Mucosa of rectum (tissue), 2 donors: ENCODE measurements around the gene BCL2L11.
A peak's percentile ranks its signal among the peaks of the same experiment; 100 is the strongest.

Source experiments
- H3K27ac ChIP-seq, 2 donors: one replicate each; pipeline ENCODE4 v1.7.0; 2013; ENCODE audit warnings: inconsistent platforms in 2 of 2, low read depth in 2 of 2, low read length in 2 of 2
- H3K27me3 ChIP-seq, 2 donors: one replicate each; pipeline ENCODE4 v1.7.0; 2013; ENCODE audit warnings: low read length in 2 of 2; ENCODE audit not compliant: control insufficient read depth in 2 of 2, insufficient read depth in 2 of 2
- H3K36me3 ChIP-seq, 2 donors: one replicate each; pipeline ENCODE4 v1.7.0; 2013; ENCODE audit warnings: low read length in 2 of 2; ENCODE audit not compliant: control insufficient read depth in 2 of 2, insufficient read depth in 2 of 2
- H3K4me1 ChIP-seq, 2 donors: one replicate each; pipeline ENCODE4 v1.7.0; 2013; ENCODE audit warnings: low read length in 2 of 2, mild to moderate bottlenecking in 1 of 2; ENCODE audit not compliant: control insufficient read depth in 2 of 2, insufficient read depth in 2 of 2
- H3K4me3 ChIP-seq, 2 donors: one replicate each; pipeline ENCODE4 v1.7.0; 2013; ENCODE audit warnings: low read length in 2 of 2
- H3K9ac ChIP-seq, 2 donors: one replicate each; pipeline ENCODE4 v1.7.0; 2013; ENCODE audit warnings: low read length in 2 of 2, low read depth in 1 of 2, mild to moderate bottlenecking in 1 of 2
- H3K9me3 ChIP-seq, 2 donors: one replicate each; pipeline ENCODE4 v1.7.0; 2013; ENCODE audit warnings: low read length in 2 of 2; ENCODE audit not compliant: control insufficient read depth in 2 of 2
- donor health status: healthy.
- donor health status: Normal muscosa, but diverticular disease.

Gene BCL2L11

GRCh38 chr2:111100765-111101162, 19.9 kb upstream of the BCL2L11 start:
- H3K4me1 ChIP-seq, result no peaks in the 10 kb centered on the region
- H3K27ac ChIP-seq, result no peak overlapping the region
- no peak overlapping the region for H3K9ac ChIP-seq
- no peaks in the 10 kb centered on the region for H3K36me3 ChIP-seq
- H3K4me3 ChIP-seq, result no peak overlapping the region
- H3K27me3 ChIP-seq, result no peaks in the 10 kb centered on the region
- H3K9me3 ChIP-seq, result no peaks in the 10 kb centered on the region

DNA sequence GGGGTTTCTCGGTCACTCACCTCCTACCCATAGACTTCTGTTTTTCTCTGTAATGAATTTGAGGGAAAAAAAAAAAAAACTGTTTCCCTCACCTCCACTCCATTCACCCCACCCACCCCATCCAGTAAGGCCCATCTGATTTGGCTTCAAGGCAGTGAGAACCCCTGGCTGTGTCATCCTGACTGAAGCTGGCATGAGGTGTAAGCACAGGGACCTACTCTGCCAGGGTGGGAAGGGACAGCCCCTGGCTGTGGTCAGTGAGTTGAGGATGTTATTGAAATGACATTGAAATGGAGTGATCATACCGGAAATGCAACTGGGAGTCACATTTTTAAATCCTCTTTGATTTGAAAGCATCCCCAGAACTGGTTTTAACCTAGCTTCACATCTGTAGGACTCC, 19.1 kb upstream of the BCL2L11 start:
- H3K9me3 ChIP-seq, result no peaks in the 10 kb centered on the region
- no peak overlapping the region for H3K4me3 ChIP-seq
- no peaks in the 10 kb centered on the region for H3K27me3 ChIP-seq
- H3K9ac ChIP-seq, result no peak overlapping the region
- H3K27ac ChIP-seq, result no peak overlapping the region
- no peaks in the 10 kb centered on the region for H3K36me3 ChIP-seq
- H3K4me1 ChIP-seq, result no peaks in the 10 kb centered on the region

GRCh38 chr2:111102216-111102615, 18.5 kb upstream of the BCL2L11 start:
- H3K27me3 ChIP-seq, result no peaks in the 10 kb centered on the region
- H3K9ac ChIP-seq, result no peak overlapping the region
- H3K36me3 ChIP-seq, result no peaks in the 10 kb centered on the region
- H3K27ac ChIP-seq, result no peak overlapping the region
- no peaks in the 10 kb centered on the region for H3K4me1 ChIP-seq
- H3K4me3 ChIP-seq, result no peak overlapping the region
- H3K9me3 ChIP-seq, result no peaks in the 10 kb centered on the region

- no peak overlapping the region for H3K4me3 ChIP-seq
- no peaks in the 10 kb centered on the region for H3K9me3 ChIP-seq
- no peaks in the 10 kb centered on the region for H3K4me1 ChIP-seq
- H3K9ac ChIP-seq, result no peak overlapping the region
- H3K27ac ChIP-seq, result no peak overlapping the region
- H3K27me3 ChIP-seq, result no peaks in the 10 kb centered on the region
- H3K36me3 ChIP-seq, result no peaks in the 10 kb centered on the region
Measured at GRCh38 chr2:111105926-111106325, 14.8 kb upstream of the BCL2L11 start.

GRCh38 chr2:111106706-111107105, 14.0 kb upstream of the BCL2L11 start:
- H3K36me3 ChIP-seq, result no peaks in the 10 kb centered on the region
- no peaks in the 10 kb centered on the region for H3K27me3 ChIP-seq
- no peaks in the 10 kb centered on the region for H3K9me3 ChIP-seq
- H3K4me1 ChIP-seq, result no peaks in the 10 kb centered on the region
- no peak overlapping the region for H3K27ac ChIP-seq
- no peak overlapping the region for H3K9ac ChIP-seq
- no peak overlapping the region for H3K4me3 ChIP-seq

DNA sequence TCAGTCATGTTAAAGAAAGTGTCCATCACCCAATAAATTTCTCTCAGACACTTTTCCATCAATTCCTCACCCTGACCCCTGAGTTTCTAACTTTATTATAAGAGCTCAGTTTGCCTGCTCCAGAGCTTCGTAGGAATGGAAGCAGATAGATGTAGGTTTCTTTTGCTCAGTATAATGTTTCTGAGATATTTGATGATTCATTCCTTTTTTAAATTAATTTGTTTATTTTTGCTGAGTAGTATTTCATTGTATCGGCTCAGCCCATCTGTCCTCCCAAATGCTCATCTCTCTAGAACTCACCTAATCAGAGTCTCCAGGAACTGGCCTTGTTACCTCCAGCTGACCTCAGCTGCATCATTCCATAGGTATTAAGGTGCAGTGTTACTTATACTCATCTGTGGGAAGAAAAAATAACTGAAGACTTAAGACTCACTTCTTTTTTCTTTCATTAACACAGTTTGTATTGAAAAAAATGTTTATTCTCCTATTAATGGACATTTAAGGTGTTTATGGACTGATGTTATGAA, 11.9 kb upstream of the BCL2L11 start:
- H3K4me1 ChIP-seq, result no peaks in the 10 kb centered on the region
- H3K27ac ChIP-seq, result no peak overlapping the region
- H3K4me3 ChIP-seq, result no peak overlapping the region
- H3K27me3 ChIP-seq, result peaks cover 0 to 4% of the 10 kb centered on the region in 2 donors
- H3K9ac ChIP-seq, result no peak overlapping the region
- H3K9me3 ChIP-seq, result no peaks in the 10 kb centered on the region
- no peaks in the 10 kb centered on the region for H3K36me3 ChIP-seq

DNA sequence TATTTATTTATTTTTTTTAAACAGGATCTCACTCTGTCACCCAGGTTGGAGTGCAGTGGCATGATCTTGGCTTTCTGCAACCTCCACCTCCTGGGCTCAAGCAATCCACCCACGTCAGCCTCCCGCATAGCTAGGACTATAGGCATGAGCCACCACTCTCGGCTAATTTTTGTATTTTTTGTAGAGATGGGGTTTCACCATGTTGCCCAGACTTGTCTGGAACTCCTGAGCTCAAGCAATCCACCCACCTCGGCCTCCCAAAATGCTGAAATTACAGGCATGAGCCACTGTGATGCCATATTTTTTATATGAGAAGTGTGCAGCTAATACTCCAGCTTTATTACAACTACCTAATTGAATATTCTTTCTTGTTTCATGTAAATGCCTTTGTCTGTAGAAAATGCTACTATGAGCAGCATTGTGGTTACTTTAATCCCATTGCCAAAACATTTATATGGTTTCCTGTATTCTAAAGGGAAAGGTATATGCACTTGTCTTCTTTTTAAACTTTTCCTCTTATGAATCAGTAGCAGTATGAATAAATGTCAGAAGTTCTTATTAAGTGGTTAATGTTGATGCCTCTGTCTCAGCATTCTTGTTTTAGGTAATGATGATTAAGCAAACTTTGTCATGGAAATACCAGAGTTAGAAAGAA, 9.5 kb upstream of the BCL2L11 start:
- no peaks in the 10 kb centered on the region for H3K9me3 ChIP-seq
- no peaks in the 10 kb centered on the region for H3K4me1 ChIP-seq
- H3K27me3 ChIP-seq, result peaks cover 0 to 4% of the 10 kb centered on the region in 2 donors
- H3K4me3 ChIP-seq, result no peak overlapping the region
- no peaks in the 10 kb centered on the region for H3K36me3 ChIP-seq
- H3K27ac ChIP-seq, result no peak overlapping the region
- no peak overlapping the region for H3K9ac ChIP-seq

DNA sequence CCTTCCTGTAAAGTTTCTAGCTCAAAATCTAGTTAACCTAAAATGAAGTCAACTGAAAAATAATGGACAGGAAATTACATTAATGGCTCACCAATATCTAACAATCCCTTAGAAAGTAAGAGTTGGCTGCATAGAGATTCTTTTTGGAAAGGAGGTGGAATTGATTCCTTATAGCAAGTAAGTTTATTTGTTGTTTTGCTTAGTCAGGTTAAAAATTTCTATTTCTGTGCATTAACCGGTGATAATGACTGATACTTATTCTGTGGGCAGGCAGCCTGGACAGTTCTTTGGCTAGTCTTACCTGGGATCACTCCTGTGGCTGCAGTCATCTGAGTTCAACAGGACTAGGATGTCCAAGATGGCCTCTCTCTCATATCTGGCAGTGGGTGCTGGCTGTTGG, 6.9 kb upstream of the BCL2L11 start:
- H3K27me3 ChIP-seq, result peaks cover 0 to 13% of the 10 kb centered on the region in 2 donors

DNA sequence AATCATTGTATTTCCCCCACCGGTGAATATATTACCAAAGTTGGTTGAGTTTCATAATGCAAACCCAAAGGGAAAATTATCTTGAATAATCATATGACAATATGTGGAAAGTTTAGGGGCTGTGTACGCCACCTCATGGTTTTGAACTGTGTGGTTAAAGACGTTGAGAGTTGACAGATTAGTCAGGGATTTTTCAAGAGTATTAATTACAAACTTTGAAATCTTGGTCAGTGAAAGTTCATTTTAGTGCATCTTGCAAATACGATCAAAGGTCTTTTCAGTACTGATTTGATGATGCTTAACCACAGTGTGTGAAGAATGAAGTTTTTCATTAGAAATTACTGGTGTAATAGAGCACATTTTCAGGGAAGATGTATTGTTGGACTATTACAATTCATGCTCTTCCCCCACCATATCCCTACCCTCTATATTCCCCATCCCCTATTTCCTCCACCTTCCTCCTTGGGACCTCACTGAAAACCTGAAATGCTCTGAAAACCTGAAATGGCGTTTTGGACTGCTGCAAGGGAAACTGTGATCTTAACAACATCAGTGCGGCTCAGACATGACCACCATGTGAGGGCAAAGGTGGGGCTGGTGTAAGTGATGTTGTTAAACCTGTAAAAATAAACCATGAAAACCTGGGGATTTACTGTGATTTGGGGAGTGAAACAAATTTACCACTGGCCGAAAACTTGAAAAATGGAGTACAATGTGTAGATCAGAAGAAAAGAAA, 4.5 kb upstream of the BCL2L11 start:
- no peak overlapping the region for H3K4me3 ChIP-seq
- H3K36me3 ChIP-seq, result no peaks in the 10 kb centered on the region
- H3K4me1 ChIP-seq, result peaks cover 31 to 34% of the 10 kb centered on the region in 2 donors
- H3K27ac ChIP-seq, result no peak overlapping the region
- H3K9ac ChIP-seq, result no peak overlapping the region
- H3K27me3 ChIP-seq, result peaks cover 0 to 19% of the 10 kb centered on the region in 2 donors
- no peaks in the 10 kb centered on the region for H3K9me3 ChIP-seq

More for the DNA sequence above, 6.9 kb upstream of the BCL2L11 start:
- Histone ChIP-seq H3K9ac (no peak overlapping the region), H3K36me3 (no peaks in the 10 kb centered on the region), H3K4me3 (no peak overlapping the region), H3K4me1 (peaks cover 19 to 22% of the 10 kb centered on the region in 2 donors), H3K27ac (no peak overlapping the region), H3K9me3 (no peaks in the 10 kb centered on the region)

- peak overlapping the region; percentile 89 to 92 for H3K27ac ChIP-seq
- H3K9ac ChIP-seq, result peak overlapping the region; percentile 74 to 87
- peaks cover 0 to 19% of the 10 kb centered on the region in 2 donors for H3K27me3 ChIP-seq
- H3K9me3 ChIP-seq, result no peaks in the 10 kb centered on the region
- no peaks in the 10 kb centered on the region for H3K36me3 ChIP-seq
- peaks cover 34 to 37% of the 10 kb centered on the region in 2 donors for H3K4me1 ChIP-seq
- H3K4me3 ChIP-seq, result peak overlapping the region; percentile 72 to 80
Measured at GRCh38 chr2:111116843-111117597, 3.7 kb upstream of the BCL2L11 start.
